HG03571 (cell line): ENCODE data around the gene UCN.
"Not testable (repeated sequence)": the region's sequence is repeated elsewhere in the genome, so short reads cannot be mapped to it uniquely, and the experiment has no call there.

Source experiments
- ATAC-seq: cut with Tn5 transposase; IDR thresholded peaks from one replicate; pipeline ENCODE4 v1.9.1; 2021; ENCODE audit not compliant: unreplicated experiment

UCN gene

DNA sequence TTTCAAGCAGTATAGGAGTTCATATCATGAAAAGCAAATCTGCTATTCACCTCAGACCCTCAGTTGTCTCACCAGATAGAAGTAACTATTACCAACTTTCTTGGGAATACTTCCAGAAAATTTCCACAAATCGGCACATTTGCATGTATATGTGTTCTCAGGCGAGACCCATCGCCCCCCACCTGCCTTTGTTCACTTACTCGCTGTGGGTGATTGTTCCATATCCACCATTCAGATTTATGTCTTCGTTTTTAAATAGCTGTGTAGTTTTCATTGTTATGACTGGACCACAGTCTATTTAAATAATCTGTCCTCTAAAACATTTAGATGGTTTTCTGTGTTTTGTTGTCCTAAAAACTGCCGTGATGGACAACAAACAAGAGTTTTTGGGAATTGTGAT is 22.8 kb downstream of the UCN start:
- no peak for ATAC-seq

DNA sequence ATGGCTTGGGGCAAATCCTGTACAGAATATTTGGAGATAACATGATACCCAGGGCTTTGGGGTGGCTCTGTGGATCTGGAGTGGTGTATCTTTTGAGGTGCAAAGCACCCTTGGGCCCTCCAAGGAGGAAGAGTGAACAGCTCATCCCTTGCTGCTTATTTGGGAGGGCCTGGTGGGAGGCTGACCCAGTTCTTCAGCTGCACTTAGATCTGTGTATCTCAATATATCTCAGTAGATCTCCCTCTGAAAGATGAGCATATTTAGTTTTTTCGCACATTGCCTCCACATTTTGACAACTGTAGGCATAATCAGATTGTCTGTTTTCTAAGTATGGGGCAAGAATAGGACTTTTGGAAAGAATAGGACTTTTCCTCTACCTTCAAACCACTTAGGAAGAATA is 23.2 kb downstream of the UCN start:
- no peak for ATAC-seq

DNA sequence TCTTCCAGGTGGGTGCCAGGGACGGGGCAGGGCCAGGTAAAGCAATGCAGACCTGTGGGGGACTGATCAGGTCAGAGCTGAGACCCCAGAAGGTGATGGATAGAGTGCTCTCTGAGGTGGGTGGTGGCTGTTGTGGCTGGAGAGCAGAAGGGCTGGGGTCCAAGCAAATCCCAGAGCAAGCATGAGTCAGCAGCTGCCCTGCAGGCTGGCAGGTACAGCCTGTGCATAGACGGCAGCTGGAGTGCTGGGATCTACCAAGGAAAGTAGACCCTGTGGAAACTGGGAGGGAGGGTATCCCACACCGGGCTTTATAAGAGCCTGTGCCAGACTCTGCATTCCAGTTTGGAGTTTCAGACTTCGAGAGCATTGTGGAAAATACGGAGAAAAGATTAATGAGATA is 25.4 kb downstream of the UCN start:
- ATAC-seq = no peak

DNA sequence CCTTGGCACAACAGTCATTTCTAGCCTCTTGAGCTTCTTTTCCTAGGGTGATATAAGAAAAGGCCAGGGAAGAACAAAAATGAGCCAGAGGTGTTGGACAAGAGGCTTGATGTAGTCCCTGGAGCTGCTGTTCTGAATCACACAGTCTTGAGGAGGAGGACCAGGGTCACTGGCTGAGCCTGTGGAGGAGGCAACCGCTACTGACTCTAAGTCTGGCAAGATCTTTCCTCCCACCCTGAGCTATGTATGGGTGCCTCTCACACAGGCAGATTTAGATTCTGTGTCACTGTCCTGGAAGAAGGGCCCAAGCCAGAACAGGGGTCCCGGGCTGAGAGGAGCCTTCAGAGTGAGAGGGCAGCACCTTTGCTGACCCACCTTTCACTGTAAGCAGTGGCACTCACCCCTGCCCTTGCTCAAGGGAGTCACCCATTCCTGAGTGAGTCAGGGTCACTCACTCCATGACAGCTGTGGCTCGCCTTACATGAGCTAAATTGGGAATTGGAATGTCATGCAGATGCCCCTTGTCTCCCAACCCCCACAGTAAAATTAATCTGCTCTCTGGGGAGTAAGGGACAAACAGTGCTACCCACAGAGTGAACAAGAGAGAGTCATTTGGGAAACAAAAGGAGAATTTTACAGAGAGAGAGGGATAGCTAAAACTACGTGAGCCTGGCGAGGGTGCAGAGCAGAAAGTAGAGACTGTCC is 26.2 kb downstream of the UCN start, which contains the start of gene TRIM54:
TRIM54 (plus strand) TSS at position 575 of the 705 bp plus-strand sequence. CDS start 303 bp downstream, outside the sequence.
- no peak for ATAC-seq

DNA sequence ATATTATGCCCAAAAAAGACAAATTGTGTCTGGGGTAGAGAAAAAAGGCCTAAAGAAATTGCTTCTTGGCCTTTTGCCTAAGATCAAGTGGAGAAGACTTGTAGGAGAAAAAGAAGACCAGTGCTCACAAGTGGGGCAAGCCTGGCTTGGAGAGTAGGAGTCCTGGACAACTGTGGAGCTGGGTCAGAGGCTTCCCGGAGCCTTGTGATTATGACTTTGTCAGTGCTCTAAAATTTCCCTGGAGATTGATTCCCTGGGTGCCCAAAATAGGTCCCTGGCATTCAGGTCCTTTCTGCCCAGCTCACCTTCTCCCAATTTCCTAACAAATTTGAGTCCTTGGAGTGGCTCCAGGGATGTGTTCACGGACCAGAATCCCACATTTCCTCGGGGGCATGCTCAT is 26.8 kb downstream of the UCN start:
- ATAC-seq = no peak

DNA sequence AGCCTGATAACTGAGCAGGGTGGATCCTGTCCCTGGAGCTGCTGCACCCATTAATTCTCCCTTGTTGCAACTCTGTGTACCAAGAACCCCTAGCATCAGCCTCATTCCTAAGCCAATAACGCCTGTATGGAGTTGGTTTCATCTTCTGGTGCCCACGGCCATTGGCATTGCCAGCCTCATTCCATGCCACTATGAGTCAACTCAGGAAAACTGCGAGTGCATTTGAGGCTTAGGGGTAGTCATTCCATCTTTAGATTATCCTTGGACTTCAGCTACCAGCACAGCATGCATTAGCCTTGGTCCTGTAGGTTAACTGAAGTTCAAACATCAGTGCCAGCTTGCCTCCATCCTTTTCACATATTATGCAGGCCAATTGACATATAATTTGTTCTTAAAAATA is 27.4 kb downstream of the UCN start:
- ATAC-seq = no peak

DNA sequence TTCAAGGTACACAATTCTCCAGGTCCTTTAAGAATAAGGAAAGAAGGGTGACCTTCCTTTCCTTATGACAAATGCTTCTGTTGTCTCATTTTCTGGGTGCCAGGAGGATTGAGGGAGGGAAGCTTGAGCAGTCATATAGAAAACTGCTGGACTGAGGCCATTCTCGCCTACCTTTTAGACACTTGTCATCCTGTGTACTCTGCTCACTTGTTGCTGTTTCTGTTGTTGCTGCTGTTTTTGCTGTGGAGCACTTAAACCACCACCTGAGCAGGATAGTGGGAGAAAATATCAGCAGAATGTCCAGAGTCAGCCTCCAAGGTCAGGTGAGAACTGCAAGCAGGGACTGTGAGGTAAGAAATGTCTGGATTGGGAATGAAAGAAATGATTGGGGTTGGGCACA is 30.2 kb downstream of the UCN start:
- no peak for ATAC-seq

DNA sequence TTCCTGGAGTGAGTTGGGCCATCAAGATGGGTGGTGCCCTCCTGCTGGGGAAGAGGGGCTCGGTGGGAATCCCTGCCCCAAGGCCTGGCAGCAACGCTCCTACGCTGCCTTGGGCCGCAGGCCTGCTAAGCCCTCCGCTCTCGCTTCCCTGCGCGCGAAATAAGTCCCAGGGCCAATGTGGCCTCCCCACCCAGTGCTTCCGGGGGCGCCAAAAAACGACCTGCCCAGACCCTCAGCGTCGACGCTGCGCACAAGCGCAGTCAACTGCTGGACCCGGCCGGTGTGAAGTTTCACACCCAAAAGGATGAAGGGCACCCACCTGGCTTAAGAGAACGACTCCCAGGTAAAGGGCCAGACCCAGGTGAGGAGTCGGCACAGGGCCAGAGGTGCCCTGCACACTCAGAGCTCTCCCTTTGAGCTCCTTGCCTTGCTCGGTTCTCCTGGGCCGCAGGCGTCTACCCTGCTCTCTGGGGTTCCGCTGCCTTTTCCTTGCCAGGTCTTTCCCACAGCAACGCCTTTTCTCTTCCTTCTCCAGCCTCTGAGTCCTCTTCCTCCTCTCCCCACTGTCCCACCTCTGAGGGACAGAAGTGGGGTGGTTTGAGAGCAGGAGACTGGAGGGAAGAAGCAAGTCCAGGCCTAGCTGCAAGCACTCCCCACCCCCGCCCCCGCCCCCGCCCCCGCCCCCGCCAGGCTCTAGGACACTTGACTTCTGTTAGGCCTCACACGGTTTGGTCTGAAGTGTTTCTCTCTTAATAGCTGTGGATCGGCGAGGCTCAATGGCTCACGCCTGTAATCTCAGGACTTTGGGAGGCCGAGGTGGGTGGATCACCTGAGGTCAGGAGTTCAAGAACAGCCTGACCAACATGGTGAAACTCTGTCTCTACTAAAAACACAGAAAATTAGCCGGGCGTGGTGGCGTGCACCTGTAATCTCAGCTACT is 32.8 kb downstream of the UCN start, which contains the start of gene DNAJC5G:
DNAJC5G (plus strand) TSS at position 223 of the 940 bp plus-strand sequence. CDS start 1,296 bp downstream, outside the sequence.
- no peak for ATAC-seq

DNA sequence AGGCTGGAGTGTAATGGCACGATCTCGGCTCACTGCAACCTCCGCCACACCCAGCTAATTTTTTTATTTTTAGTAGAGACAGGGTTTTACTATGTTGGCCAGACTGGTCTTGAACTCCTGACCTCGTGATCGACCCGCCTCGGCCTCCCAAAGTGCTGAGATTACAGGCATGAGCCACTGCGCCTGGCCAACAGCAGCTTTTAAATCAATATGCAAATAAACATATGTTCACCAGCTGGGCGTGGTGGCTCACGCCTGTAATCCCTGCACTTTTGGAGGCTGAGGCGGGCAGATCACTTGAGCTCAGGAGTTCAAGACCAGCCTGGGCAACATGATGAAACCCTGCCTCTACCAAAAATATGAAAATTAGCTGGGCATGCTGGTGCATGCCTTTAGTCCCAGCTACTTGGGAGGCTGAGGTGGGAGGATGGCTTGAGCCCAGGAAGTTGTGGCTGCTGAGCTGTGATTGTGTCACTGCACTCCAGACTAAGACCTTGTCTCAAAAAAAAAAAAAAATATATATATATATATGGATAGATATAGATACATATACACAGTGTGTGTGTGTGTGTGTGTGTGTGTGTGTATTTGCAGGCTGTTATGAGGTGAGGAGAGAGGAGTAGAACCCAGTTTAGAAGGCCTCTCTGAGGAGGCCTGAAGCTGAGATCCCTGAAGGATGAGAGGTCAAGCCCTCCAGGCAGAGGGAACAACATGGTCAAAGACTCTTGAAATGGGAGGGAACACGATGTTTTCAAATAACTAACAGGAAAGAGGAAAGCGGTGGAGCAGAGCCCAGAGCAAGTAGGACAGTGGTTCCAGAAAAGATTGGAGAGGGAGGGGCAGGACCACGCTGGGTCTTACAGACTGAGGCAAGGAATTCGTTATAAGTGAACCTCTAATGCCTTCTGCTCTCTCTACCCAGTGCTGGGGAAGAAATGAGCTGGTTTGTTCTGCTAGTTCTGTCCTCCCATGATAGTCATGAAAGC is 35.4 kb downstream of the UCN start:
- ATAC-seq = not testable (repeated sequence)

DNA sequence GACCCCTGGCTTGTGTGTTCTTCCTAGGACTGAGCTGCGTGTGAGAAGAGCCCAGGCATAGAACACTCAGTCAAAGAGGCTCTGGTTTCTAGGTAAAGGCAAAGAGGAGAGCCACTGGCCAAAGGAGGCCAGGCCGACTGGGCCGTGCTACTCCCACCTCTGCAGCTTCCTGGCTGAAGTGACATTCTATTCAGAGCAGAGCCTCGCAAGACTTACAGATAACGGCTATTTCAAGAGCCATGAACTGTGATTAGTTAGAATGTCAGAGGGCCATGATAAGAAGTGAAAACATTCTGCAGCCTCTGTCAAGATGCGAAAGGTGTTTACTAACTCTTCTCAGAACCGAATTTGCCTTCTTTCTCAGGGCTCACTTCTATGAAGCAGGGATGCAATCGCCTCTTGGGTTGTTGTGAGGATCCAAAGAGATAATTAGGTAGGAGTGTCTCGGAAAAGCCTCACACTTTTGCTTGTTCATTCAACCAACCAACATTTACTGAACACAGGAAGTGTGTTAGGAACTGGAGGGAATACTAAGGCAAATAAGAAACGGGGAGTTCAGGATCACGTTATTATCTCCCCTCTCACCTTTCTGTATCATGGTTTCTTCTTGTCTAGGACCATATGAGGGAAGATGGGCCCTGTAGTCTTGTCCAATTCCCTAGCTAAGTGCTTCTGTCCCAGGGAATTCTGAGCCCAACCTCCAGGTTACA is 36.5 kb downstream of the UCN start:
- ATAC-seq = no peak

DNA sequence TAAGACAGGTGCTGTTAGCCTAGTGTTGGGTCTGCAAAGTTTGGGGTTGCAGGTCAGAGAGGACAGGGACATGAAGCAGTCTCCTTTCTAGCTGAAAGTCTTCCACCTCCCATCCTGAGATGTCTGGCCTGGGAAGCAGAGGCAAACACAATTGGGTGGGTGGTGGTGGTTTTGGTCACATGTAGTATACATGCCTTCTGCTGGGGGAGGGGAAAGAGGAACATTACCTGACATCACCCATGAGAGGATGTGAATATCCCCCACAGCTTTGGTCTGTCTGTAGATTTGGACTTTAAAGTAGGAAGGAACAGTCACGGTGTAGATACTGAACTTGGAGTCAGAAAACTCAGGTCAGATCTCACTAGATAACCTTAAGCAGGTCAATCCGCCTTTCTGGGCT is 37.6 kb downstream of the UCN start:
- ATAC-seq = no peak

DNA sequence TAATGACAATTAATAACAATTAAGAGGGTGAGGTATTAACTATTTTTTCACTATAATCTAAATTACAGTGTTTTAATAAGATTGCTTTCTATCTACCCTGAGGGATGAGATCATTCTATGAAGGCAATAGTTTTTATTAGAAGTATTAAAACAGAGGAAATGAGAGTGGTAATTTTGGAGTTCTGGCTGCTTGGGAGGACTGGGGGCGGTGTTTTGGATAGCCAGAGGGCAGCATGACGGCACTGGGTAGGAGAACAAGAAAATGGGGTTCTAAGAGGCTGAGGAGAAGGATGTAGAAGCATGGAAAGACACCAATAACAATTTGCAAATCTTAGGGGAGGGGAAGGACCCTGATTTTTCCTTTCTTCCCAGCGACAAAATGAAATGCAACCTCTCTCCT is 38.1 kb downstream of the UCN start:
- ATAC-seq = no peak

DNA sequence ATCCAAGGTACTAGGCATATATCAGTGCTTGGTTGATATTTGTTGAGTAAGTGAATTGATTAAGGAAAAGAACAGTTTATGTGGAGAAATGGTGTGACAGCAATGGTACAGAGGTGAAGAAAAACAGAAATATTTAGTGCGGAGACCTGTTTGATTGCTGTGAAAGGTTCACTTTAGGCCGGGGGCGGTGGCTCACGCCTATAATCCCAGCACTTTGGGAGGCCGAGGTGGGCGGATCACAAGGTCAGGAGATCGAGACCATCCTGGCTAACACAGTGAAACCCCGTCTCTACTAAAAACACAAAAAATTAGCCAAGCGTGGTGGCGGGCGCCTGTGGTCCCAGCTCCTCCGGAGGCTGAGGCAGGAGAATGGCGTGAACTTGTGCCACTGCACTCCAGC is 39.9 kb downstream of the UCN start:
- not testable (repeated sequence) for ATAC-seq

DNA sequence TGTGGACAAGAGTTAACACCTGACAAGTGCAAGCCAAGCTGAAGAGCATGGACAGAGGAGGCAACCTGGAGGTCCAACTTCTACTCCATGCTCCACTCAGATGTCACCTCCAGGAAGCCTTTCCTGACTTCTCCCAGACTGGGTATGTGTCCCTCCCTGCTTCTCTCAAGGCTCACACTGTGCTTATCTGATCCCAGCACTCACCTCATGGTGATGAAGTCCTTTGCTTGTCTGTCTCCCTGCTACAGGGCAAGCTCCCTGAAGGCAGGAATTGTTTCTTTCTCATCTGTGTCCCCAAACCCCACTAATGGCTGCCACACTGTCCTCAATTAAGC is 42.7 kb downstream of the UCN start:
- ATAC-seq = no peak

DNA sequence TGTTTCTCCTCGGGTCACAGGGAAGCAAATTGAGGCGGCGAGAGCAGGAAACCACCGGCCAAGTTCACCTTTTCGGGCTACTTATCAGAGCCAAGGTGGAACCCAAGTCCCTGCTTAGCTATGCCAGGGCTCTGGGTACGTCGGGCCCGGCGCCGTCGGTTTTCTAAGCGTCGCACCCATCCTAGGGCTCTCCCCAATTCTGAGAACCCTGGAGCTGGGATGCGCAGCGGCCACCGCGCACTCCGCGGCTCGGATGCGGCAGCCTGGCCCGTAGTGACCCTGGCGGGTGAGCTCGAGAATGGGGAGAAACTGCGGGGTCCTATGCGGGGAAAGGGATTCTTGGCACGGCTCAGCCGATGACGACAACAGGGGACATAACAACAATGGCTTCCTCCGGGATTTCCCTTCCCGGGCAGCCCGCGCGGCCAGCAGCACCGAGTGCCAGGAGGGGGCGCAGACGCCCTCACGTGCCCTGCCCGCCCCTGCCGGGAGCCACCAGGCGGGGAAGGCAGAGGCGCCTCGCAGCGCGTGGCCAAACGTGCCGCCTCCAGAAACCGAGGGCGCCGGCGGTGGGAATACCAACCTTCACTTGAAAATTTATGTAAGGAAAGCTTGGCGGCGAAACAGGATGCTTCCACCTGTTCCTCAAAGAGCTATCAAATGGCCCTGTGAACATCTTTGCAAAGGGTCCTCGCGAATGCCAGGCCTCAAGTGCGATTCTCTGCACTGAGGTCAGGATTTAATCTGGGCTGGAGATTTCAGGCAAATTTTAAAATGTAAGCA is 43.3 kb downstream of the UCN start:
- ATAC-seq = no peak

DNA sequence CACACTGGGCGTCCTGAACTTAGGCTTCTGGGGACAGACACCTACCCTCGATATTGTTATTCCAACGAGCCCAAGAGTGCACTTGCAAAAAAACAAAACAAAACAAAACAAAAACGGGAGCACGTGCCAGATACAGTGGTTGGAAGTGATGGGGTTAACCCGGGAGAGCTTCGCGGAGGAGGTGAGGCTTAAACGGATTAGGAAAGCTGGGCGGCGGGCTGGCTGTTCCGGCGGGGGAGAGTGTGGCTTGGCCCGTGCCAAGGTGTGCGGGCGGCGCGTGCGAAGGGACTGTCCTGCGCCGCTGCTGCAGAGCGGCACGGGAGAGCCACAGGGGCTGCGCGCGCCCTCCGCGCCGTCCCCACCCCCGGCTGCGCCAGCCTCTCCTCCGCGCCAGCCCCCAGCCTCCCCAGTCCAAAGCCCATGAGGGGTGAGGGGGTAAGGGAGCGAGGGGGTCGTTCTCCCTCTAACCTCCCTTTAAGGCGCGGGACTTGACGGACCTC is 43.9 kb downstream of the UCN start:
- no peak for ATAC-seq

DNA sequence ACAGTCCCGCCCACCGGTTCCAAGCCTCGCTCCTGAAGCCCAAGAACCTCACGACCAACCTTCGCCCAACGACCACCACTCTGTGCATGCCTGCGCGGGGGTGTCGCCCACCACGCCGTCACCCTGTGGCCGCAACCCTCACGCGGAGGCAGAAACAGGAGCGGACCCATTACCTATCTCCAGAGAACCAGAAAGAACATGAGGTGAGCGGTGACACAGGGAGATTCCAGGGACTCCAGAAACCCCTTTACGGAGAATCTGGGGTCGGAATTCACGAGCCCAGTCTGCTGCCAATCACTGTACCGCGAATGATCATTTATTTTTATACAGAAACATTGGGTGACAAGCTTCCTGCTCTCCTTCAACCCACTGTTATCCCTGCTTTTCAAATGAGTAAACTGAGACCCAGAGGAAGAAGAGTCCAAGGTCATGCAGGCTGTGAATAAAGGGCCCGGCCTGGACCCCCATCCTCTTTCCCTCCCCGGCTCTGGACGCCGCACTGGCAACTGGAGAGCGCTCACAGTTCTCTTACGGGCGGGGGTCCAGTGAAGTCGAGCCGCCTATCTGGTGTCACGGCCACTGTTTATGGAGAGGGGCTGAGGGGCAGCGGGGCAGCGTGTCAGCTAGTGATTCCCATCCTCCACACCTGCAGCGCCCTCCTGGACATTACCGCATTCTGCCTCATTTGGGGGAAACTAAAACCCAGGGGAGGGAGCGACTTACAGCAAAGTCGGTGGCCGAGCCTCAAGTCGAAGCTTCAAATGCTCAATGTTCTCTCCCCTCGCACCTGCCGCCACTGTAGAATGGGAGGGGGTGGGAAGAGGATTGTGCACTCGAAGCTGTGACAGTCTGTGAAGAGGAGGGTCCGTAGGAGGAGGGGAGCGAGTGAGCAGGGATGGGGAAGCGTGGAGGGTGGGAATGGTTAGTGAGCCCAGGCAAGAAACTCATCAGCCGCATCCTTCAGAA is 44.7 kb downstream of the UCN start:
- no peak for ATAC-seq
